AG08395 (cell line): Measurements from ENCODE around the gene HS6ST1.
"Not testable (repeated sequence)": the region's sequence is repeated elsewhere in the genome, so short reads cannot be mapped to it uniquely, and the experiment has no call there.

ENCODE experiments used
- DNase-seq: peaks from one replicate; pipeline ENCODE4 v3.0.0; 2012; ENCODE audit warnings: mixed read lengths, low spot score

Gene HS6ST1

GRCh38 chr2:128280901-128281321 is 37.8 kb downstream of the HS6ST1 start:
- DNase-seq = no peak

GRCh38 chr2:128280158-128280871 is 38.4 kb downstream of the HS6ST1 start:
- no peak for DNase-seq

- no peak for DNase-seq
Measured at GRCh38 chr2:128279786-128280157, 38.9 kb downstream of the HS6ST1 start.

GRCh38 chr2:128279009-128279408 is 39.7 kb downstream of the HS6ST1 start:
- DNase-seq = no peak

- DNase-seq = no peak
Measured at GRCh38 chr2:128277961-128278681, 40.5 kb downstream of the HS6ST1 start.

- no peak for DNase-seq
Measured at GRCh38 chr2:128276878-128277675, 41.6 kb downstream of the HS6ST1 start.

GRCh38 chr2:128275498-128276045 is 43.1 kb downstream of the HS6ST1 start:
- no peak for DNase-seq

- DNase-seq = no peak
Measured at GRCh38 chr2:128274218-128274617, 44.5 kb downstream of the HS6ST1 start.

- DNase-seq = no peak
Measured at GRCh38 chr2:128273469-128274081, 45.1 kb downstream of the HS6ST1 start.

- no peak for DNase-seq
Measured at GRCh38 chr2:128272601-128273468, 45.8 kb downstream of the HS6ST1 start.

- no peak for DNase-seq
Measured at GRCh38 chr2:128271911-128272600, 46.6 kb downstream of the HS6ST1 start.

- no peak for DNase-seq
Measured at GRCh38 chr2:128271597-128271910, 47.1 kb downstream of the HS6ST1 start.

GRCh38 chr2:128270672-128271596 is 47.7 kb downstream of the HS6ST1 start:
- DNase-seq = no peak

GRCh38 chr2:128269990-128270671 is 48.5 kb downstream of the HS6ST1 start:
- no peak for DNase-seq

- no peak for DNase-seq
Measured at GRCh38 chr2:128269063-128269989, 49.3 kb downstream of the HS6ST1 start.

GRCh38 chr2:128268611-128269010 is 50.1 kb downstream of the HS6ST1 start:
- DNase-seq = not testable (repeated sequence)

- not testable (repeated sequence) for DNase-seq
Measured at GRCh38 chr2:128268145-128268544, 50.5 kb downstream of the HS6ST1 start.

GRCh38 chr2:128267649-128268048 is 51.0 kb downstream of the HS6ST1 start:
- DNase-seq = not testable (repeated sequence)
